Trophoblast cell (in vitro differentiated cells and primary cell): ENCODE results near the gene VAPB.
"Not testable (repeated sequence)": the region's sequence is repeated elsewhere in the genome, so short reads cannot be mapped to it uniquely, and the experiment has no call there.

Experiments used
- DNase-seq, 2 donors: peaks; one replicate each; pipeline ENCODE4 v3.0.0-alpha.2; 2016
- H2AFZ ChIP-seq: 2 replicates; pipeline ENCODE4 v1.6.1; 2013; ENCODE audit warnings: low read length, moderate library complexity, mild to moderate bottlenecking; ENCODE audit not compliant: insufficient read depth, poor library complexity
- H2AK5ac ChIP-seq: 2 replicates; pipeline ENCODE4 v1.6.1; 2013; ENCODE audit warnings: mild to moderate bottlenecking, low read length
- H2BK120ac ChIP-seq: 2 replicates; pipeline ENCODE4 v1.6.1; 2013; ENCODE audit warnings: low read length, mild to moderate bottlenecking, moderate library complexity; ENCODE audit not compliant: insufficient read depth, poor library complexity
- H2BK12ac ChIP-seq: 2 replicates; pipeline ENCODE4 v1.6.1; 2013; ENCODE audit warnings: mild to moderate bottlenecking, low read length, moderate library complexity
- H2BK5ac ChIP-seq: 2 replicates; pipeline ENCODE4 v1.6.1; 2013; ENCODE audit warnings: low read length, low read depth, moderate library complexity, mild to moderate bottlenecking; ENCODE audit not compliant: poor library complexity
- H3K14ac ChIP-seq: 2 replicates; pipeline ENCODE4 v1.6.1; 2013; ENCODE audit warnings: mild to moderate bottlenecking, low read length
- H3K18ac ChIP-seq: 2 replicates; pipeline ENCODE4 v1.6.1; 2013; ENCODE audit warnings: mild to moderate bottlenecking, low read length
- H3K23ac ChIP-seq: 2 replicates; pipeline ENCODE4 v1.6.1; 2013; ENCODE audit warnings: low read length
- H3K27ac ChIP-seq: 2 replicates; pipeline ENCODE4 v1.5.1; 2013; ENCODE audit warnings: low read depth, mild to moderate bottlenecking, inconsistent platforms, low read length, moderate library complexity
- H3K27me3 ChIP-seq: 2 replicates; pipeline ENCODE4 v1.6.1; 2013; ENCODE audit warnings: inconsistent platforms, mild to moderate bottlenecking, low read length, moderate library complexity; ENCODE audit not compliant: insufficient read depth
- H3K36me3 ChIP-seq, 2 experiments: 1 replicate in 1 of 2; 2 replicates in 1 of 2; pipeline ENCODE4 v1.6.1; 2013; ENCODE audit warnings: low read length in 2 of 2, mild to moderate bottlenecking in 2 of 2, moderate library complexity in 1 of 2; ENCODE audit not compliant: insufficient read depth in 2 of 2, control insufficient read depth in 1 of 2
- H3K4ac ChIP-seq: 2 replicates; pipeline ENCODE4 v1.6.1; 2013; ENCODE audit warnings: low read depth, mild to moderate bottlenecking, low read length, moderate library complexity
- H3K4me1 ChIP-seq, 2 experiments: 1 replicate in 1 of 2; 2 replicates in 1 of 2; pipeline ENCODE4 v1.6.1; 2013; ENCODE audit warnings: low read length in 2 of 2, mild to moderate bottlenecking in 2 of 2, moderate library complexity in 1 of 2; ENCODE audit not compliant: insufficient read depth in 2 of 2, control insufficient read depth in 1 of 2
- H3K4me2 ChIP-seq: 2 replicates; pipeline ENCODE4 v1.6.1; 2013; ENCODE audit warnings: inconsistent platforms, mild to moderate bottlenecking, low read length, moderate library complexity
- H3K4me3 ChIP-seq: 2 replicates; pipeline ENCODE4 v1.5.1; 2013; ENCODE audit warnings: mild to moderate bottlenecking, low read depth, low read length, inconsistent platforms
- H3K79me1 ChIP-seq: one replicate; pipeline ENCODE4 v1.6.1; 2013; ENCODE audit warnings: low read length
- H3K79me2 ChIP-seq: 2 replicates; pipeline ENCODE4 v1.6.1; 2013; ENCODE audit warnings: low read length, mild to moderate bottlenecking; ENCODE audit not compliant: control insufficient read depth, insufficient read depth, poor library complexity
- H3K9ac ChIP-seq: 2 replicates; pipeline ENCODE4 v1.6.1; 2013; ENCODE audit warnings: mild to moderate bottlenecking, low read length
- H3K9me3 ChIP-seq: 2 replicates; pipeline ENCODE4 v1.6.1; 2013; ENCODE audit warnings: low read depth, mild to moderate bottlenecking, control low read depth, inconsistent platforms, low read length; ENCODE audit not compliant: insufficient read depth
- H4K12ac ChIP-seq: 2 replicates; pipeline ENCODE4 v1.6.1; 2013; ENCODE audit warnings: low read depth, mild to moderate bottlenecking, low read length, moderate library complexity
- H4K8ac ChIP-seq: 2 replicates; pipeline ENCODE4 v1.6.1; 2013; ENCODE audit warnings: low read depth, mild to moderate bottlenecking, low read length, moderate library complexity
- H4K91ac ChIP-seq: one replicate; pipeline ENCODE4 v1.6.1; 2013; ENCODE audit warnings: low read depth, mild to moderate bottlenecking, low read length, moderate library complexity
- WGBS: extraction: QIAGEN DNeasy Blood & Tissue Kit; methylation state at CpG from one replicate; pipeline ENCODE4 v1.1.7; 2013; ENCODE audit warnings: missing lambda C conversion rate; ENCODE audit not compliant: insufficient read length, insufficient coverage; ENCODE audit errors: extremely low coverage; 5-methylcytosine and 5-hydroxymethylcytosine counted together

The VAPB gene

DNA sequence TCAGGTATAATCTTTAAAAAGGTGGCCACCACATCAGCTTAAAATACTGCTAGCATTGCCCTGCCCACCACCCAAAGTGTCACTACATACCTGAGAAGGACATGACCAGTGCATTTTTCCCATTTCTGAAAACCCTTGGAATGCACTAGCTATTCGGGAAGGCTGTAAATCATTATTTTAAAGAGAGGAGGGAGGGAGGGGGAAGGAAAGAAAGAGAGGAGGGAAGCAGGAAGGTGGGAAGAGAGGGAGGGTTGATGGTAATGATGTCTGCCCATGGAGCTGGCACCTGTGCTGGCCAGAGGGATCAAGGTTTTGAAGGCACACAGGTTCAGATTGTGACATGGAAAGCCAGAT lies 32.4 kb downstream of the VAPB start:
- H2BK5ac ChIP-seq: no peak overlapping the region
- H4K91ac ChIP-seq: no peak overlapping the region
- no peaks in the 10 kb centered on the region for H3K79me2 ChIP-seq
- H3K27me3 ChIP-seq: no peaks in the 10 kb centered on the region
- H3K4ac ChIP-seq: no peak overlapping the region
- H3K9ac ChIP-seq: no peak overlapping the region
- H3K23ac ChIP-seq: no peak overlapping the region
- H3K27ac ChIP-seq: no peak overlapping the region
- H2AK5ac ChIP-seq: no peak overlapping the region
- H3K4me2 ChIP-seq: no peak overlapping the region
- H3K9me3 ChIP-seq: peaks cover 1% of the 10 kb centered on the region
- no peak overlapping the region for H3K14ac ChIP-seq
- no peak overlapping the region for H4K8ac ChIP-seq
- no peaks in the 10 kb centered on the region for H3K79me1 ChIP-seq
- peaks cover 0 to 5% of the 10 kb centered on the region in 2 experiments for H3K4me1 ChIP-seq
- no peak overlapping the region for H3K4me3 ChIP-seq
- H2BK12ac ChIP-seq: no peak overlapping the region
- WGBS: no CpG with 5 or more reads among the region's 1 CpG
- no peak overlapping the region for H3K18ac ChIP-seq
- H3K36me3 ChIP-seq: peaks cover 2 to 6% of the 10 kb centered on the region in 2 experiments
- no peak overlapping the region for H2BK120ac ChIP-seq
- peak; percentile 7 to 37 for DNase-seq
- no peak overlapping the region for H2AFZ ChIP-seq
- H4K12ac ChIP-seq: no peak overlapping the region

DNA sequence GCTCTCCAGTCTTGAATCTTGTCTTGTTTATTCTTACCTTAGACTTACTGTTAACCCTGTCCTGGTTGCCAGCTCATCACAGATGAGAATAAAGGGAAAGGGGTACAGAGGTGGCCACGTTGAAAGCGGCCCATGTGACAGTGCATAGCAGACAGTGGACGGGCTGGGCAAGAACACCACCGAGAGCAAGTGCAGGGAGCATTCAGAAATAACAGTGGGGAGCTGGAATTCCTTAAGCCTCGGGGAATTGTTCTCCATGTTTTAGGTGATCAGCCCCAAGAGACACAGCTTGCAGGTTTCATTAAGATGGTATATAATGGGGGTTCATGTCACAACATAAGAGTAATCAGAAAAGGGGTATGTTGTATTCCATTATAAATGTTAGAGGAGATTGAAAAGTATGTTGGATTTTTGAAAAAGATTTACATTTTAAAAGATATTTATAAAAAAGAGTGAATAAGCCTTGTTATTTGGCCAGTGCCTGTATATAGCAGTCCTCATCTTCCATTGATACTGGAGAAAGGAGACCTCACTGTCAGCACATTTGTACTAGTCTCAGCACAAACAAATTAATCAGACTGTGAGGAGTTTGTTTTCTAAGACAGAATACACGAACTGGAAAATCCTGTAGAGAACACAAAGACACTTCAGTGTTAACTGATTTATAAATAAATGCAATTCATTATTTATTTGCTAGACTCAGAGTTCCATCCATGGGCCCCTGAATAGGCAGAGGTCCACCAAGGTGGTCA lies 35.4 kb downstream of the VAPB start:
- Histone ChIP-seq H3K4me3 (no peak overlapping the region), H3K4me2 (no peak overlapping the region), H2AFZ (no peak overlapping the region), H4K12ac (no peak overlapping the region), H3K36me3 (peaks cover 0 to 1% of the 10 kb centered on the region in 2 experiments), H3K4me1 (peaks cover 0 to 5% of the 10 kb centered on the region in 2 experiments), H2BK12ac (no peak overlapping the region), H3K27ac (no peak overlapping the region), H2BK5ac (no peak overlapping the region), H3K79me1 (no peaks in the 10 kb centered on the region), H4K91ac (no peak overlapping the region), H3K23ac (no peak overlapping the region), H3K79me2 (no peaks in the 10 kb centered on the region), H3K27me3 (no peaks in the 10 kb centered on the region), H3K14ac (no peak overlapping the region), H3K18ac (no peak overlapping the region), H3K4ac (no peak overlapping the region), H2AK5ac (no peak overlapping the region), H4K8ac (no peak overlapping the region), H2BK120ac (no peak overlapping the region), H3K9me3 (peaks cover 1% of the 10 kb centered on the region), H3K9ac (no peak overlapping the region)
- no CpG with 5 or more reads among the region's 6 CpGs for WGBS
- DNase-seq: no peak

- H3K27me3 ChIP-seq, H3K4ac ChIP-seq, H2BK120ac ChIP-seq, H2AK5ac ChIP-seq, H3K4me1 ChIP-seq, H3K4me2 ChIP-seq, H3K4me3 ChIP-seq, H4K91ac ChIP-seq, H3K14ac ChIP-seq, H2BK12ac ChIP-seq, H2AFZ ChIP-seq, H3K18ac ChIP-seq, H3K9me3 ChIP-seq, H3K23ac ChIP-seq, H3K79me2 ChIP-seq, H3K27ac ChIP-seq, H3K36me3 ChIP-seq, H3K9ac ChIP-seq, H3K79me1 ChIP-seq, H2BK5ac ChIP-seq, DNase-seq, H4K8ac ChIP-seq, H4K12ac ChIP-seq: not testable (repeated sequence)
- no CpG with 5 or more reads among the region's 3 CpGs for WGBS
Measured at GRCh38 chr20:58427571-58427970, 38.5 kb downstream of the VAPB start.

GRCh38 chr20:58428364-58428763 lies 39.3 kb downstream of the VAPB start:
- Histone ChIP-seq H3K27ac (no peak overlapping the region), H2AK5ac (no peak overlapping the region), H3K27me3 (no peaks in the 10 kb centered on the region), H3K79me1 (no peaks in the 10 kb centered on the region), H4K91ac (no peak overlapping the region), H2BK5ac (no peak overlapping the region), H3K79me2 (no peaks in the 10 kb centered on the region), H3K4ac (no peak overlapping the region), H4K12ac (no peak overlapping the region), H3K14ac (no peak overlapping the region), H3K4me3 (no peak overlapping the region), H3K18ac (no peak overlapping the region), H3K9ac (no peak overlapping the region), H3K36me3 (peaks cover 0 to 3% of the 10 kb centered on the region in 2 experiments), H3K4me2 (no peak overlapping the region), H3K23ac (no peak overlapping the region), H3K9me3 (peaks cover 1% of the 10 kb centered on the region), H2BK12ac (no peak overlapping the region), H3K4me1 (no peaks in the 10 kb centered on the region), H4K8ac (no peak overlapping the region), H2AFZ (no peak overlapping the region), H2BK120ac (no peak overlapping the region)
- DNase-seq: no peak
- WGBS: no CpG with 5 or more reads among the region's 2 CpGs
